ENCODE results near the gene C9orf85. TPM values are rescaled to one million over a fixed set of nuclear protein-coding genes. Genes with fewer than 3 reads are reported as not detected.
"Not testable (repeated sequence)": the region's sequence is repeated elsewhere in the genome, so short reads cannot be mapped to it uniquely, and the experiment has no call there.

The C9orf85 gene
- total RNA-seq, 1 donor from 2014 or later, result 8.3 TPM

- H3K27me3 Mint-ChIP-seq (ENCODE audit: low read depth), result no peaks in the 10 kb centered on the region
- H3K9me3 Mint-ChIP-seq, result no peaks in the 10 kb centered on the region
- no peaks in the 10 kb centered on the region for H3K36me3 Mint-ChIP-seq (ENCODE audit: low read depth)
- H3K27ac Mint-ChIP-seq, result no peak overlapping the region
- H3K4me1 Mint-ChIP-seq (ENCODE audit: low read depth), result no peaks in the 10 kb centered on the region
- intact Hi-C loops (cut with micrococcal nuclease), result no loop called here
- H3K4me3 Mint-ChIP-seq (ENCODE audit: low read depth), result no peak overlapping the region
- DNase-seq (ENCODE audit: low spot score), result no peak
Measured at GRCh38 chr9:72006501-72006900, 95.1 kb downstream of the C9orf85 start.

GRCh38 chr9:72007726-72008125, 96.3 kb downstream of the C9orf85 start:
- H3K27ac Mint-ChIP-seq; H3K9me3 Mint-ChIP-seq; H3K4me1 Mint-ChIP-seq (ENCODE audit: low read depth); intact Hi-C loops (cut with micrococcal nuclease); DNase-seq (ENCODE audit: low spot score); H3K27me3 Mint-ChIP-seq (ENCODE audit: low read depth); H3K36me3 Mint-ChIP-seq (ENCODE audit: low read depth); H3K4me3 Mint-ChIP-seq (ENCODE audit: low read depth): not testable (repeated sequence)

GRCh38 chr9:72012646-72013045, 101.2 kb downstream of the C9orf85 start:
- DNase-seq (ENCODE audit: low spot score), result no peak
- Mint-ChIP-seq H3K36me3 (ENCODE audit: low read depth) (no peaks in the 10 kb centered on the region), H3K4me3 (ENCODE audit: low read depth) (no peak overlapping the region), H3K9me3 (no peaks in the 10 kb centered on the region), H3K4me1 (ENCODE audit: low read depth) (peaks cover 12% of the 10 kb centered on the region), H3K27me3 (ENCODE audit: low read depth) (no peaks in the 10 kb centered on the region), H3K27ac (no peak overlapping the region)
- intact Hi-C loops (cut with micrococcal nuclease), result no loop called here

GRCh38 chr9:72013292-72013760, 101.9 kb downstream of the C9orf85 start:
- intact Hi-C loops (cut with micrococcal nuclease), result no loop called here
- Mint-ChIP-seq H3K9me3 (no peaks in the 10 kb centered on the region), H3K4me1 (ENCODE audit: low read depth) (peaks cover 12% of the 10 kb centered on the region)

GRCh38 chr9:72022841-72023240, 111.4 kb downstream of the C9orf85 start:
- Mint-ChIP-seq H3K4me1 (ENCODE audit: low read depth) (peaks cover 8% of the 10 kb centered on the region), H3K9me3 (no peaks in the 10 kb centered on the region)
- intact Hi-C loops (cut with micrococcal nuclease), result loop anchor here (5.0 to 10.0 kb wide), 2 partner anchors 201 to 418 kb away; no protein-coding TSS in a partner anchor

More at GRCh38 chr9:72013292-72013760, 101.9 kb downstream of the C9orf85 start:
- H3K36me3 Mint-ChIP-seq (ENCODE audit: low read depth), result no peaks in the 10 kb centered on the region
- DNase-seq (ENCODE audit: low spot score), result no peak
- H3K27me3 Mint-ChIP-seq (ENCODE audit: low read depth), result peaks cover 4% of the 10 kb centered on the region
- H3K4me3 Mint-ChIP-seq (ENCODE audit: low read depth), result no peak overlapping the region
- no peak overlapping the region for H3K27ac Mint-ChIP-seq

More at GRCh38 chr9:72022841-72023240, 111.4 kb downstream of the C9orf85 start:
- Mint-ChIP-seq H3K4me3 (ENCODE audit: low read depth) (no peak overlapping the region), H3K27me3 (ENCODE audit: low read depth) (peaks cover 5% of the 10 kb centered on the region), H3K27ac (no peak overlapping the region), H3K36me3 (ENCODE audit: low read depth) (no peaks in the 10 kb centered on the region)
- DNase-seq (ENCODE audit: low spot score), result no peak

Other genes with a start within 250 kb of the C9orf85 start
- gene CEMIP2, start 143.1 kb upstream of the C9orf85 start, total RNA-seq, result 44.8 and 45.3 TPM in 2 replicates
- 17.4 and 21.6 TPM in 2 replicates for gene ABHD17B, start 446 bp upstream of the C9orf85 start, total RNA-seq
- gene C9orf57, start 149.0 kb downstream of the C9orf85 start, total RNA-seq, result not detected in 2 replicates
- gene GDA, start 237.8 kb downstream of the C9orf85 start, total RNA-seq, result 0.07 TPM in 1 of 2 replicates, not detected in the other